Measurements from ENCODE around the gene MRPL28. TPM values are rescaled to one million over a fixed set of nuclear protein-coding genes. Genes with fewer than 3 reads are reported as not detected.

Gene MRPL28
- total and polyA plus RNA-seq, 2 donors (not counting 3 experiments of a cell fraction or from before 2014, with no cell fraction given), result 104 to 180 TPM

- FAIRE-seq (no peak), DNase-seq (ENCODE audit: low read depth, low spot score) (no peak)
- no peak overlapping the region for H2AFZ ChIP-seq (ENCODE audit: low read depth, low read length)
- H3K36me3 ChIP-seq (ENCODE audit: control insufficient read depth in 2 of 2, extremely low read depth in 1 of 2, insufficient read depth in 2 of 2, low read length in 2 of 2), result peaks cover 7 to 56% of the 10 kb centered on the region in 2 experiments
- no TSS peak for BruUV-seq (replicated peaks)
- H3K9me3 ChIP-seq (replicated peaks; ENCODE audit: control insufficient read depth, insufficient read depth, low read length), result no peaks in the 10 kb centered on the region
- peaks cover 8% of the 10 kb centered on the region for H3K4me1 ChIP-seq (ENCODE audit: control insufficient read depth, extremely low read depth, insufficient read depth, low read length)
- dilution Hi-C loops (cut with MboI; ENCODE audit: extremely low pct_ligation_motif_present, low sequenced_read_pairs), result no loop called here
- CTCF ChIA-PET, result no interaction called here
- no peaks in the 10 kb centered on the region for H3K9me1 ChIP-seq (replicated peaks; ENCODE audit: control insufficient read depth, extremely low read depth, insufficient read depth, low read length)
- no peak overlapping the region for H3K4me2 ChIP-seq (ENCODE audit: insufficient read depth, low read length)
- no peaks in the 10 kb centered on the region for H3K27me3 ChIP-seq (ENCODE audit: control insufficient read depth in 2 of 2, insufficient read depth in 2 of 2, low read length in 2 of 2)
- no peak overlapping the region for H3K27ac ChIP-seq (ENCODE audit: insufficient read depth, low read depth, low read length)
- no peaks in the 10 kb centered on the region for H4K20me1 ChIP-seq (replicated peaks; ENCODE audit: control insufficient read depth, extremely low read depth, insufficient read depth, low read length)
- no peak overlapping the region for H3K9ac ChIP-seq (replicated peaks; ENCODE audit: extremely low read depth, insufficient read depth, low read length)
- intact Hi-C loops (cut with micrococcal nuclease), result no loop called here
- no peak overlapping the region for H3K4me3 ChIP-seq (replicated peaks in 1 of 3; ENCODE audit: insufficient read depth in 1 of 3, low read depth in 1 of 3, low read length in 3 of 3)
- no peaks in the 10 kb centered on the region for H3K79me2 ChIP-seq (ENCODE audit: control insufficient read depth, insufficient read depth, low read length)
- POLR2A ChIA-PET, result no interaction called here
- no peak for TF ChIP-seq JUN (IDR thresholded peaks at IDR 0.05; ENCODE audit: borderline replicate concordance, insufficient read depth, insufficient read length, low read depth)
- no peak for TF ChIP-seq MYC (IDR thresholded peaks at IDR 0.05; ENCODE audit: low read depth, low read length)
- TF ChIP-seq EZH2 (IDR thresholded peaks at IDR 0.05; ENCODE audit: borderline replicate concordance, low read depth, low read length, severe bottlenecking), result no peak
- TF ChIP-seq MAX (IDR thresholded peaks at IDR 0.05; ENCODE audit: insufficient read depth, insufficient read length), result no peak
- no peak for TF ChIP-seq FOS (IDR thresholded peaks at IDR 0.05; ENCODE audit: borderline replicate concordance, insufficient read depth, low read length)
- no peak for TF ChIP-seq POLR2A (IDR thresholded peaks at IDR 0.05; ENCODE audit: low read depth, low read length)
- no peak for TF ChIP-seq CTCF (IDR thresholded peaks at IDR 0.05; ENCODE audit: extremely low read depth in 1 of 2, insufficient read depth in 1 of 2, low read depth in 1 of 2, low read length in 2 of 2)
- TF ChIP-seq GATA2 (IDR thresholded peaks at IDR 0.05; ENCODE audit: insufficient read depth, insufficient read length, low read depth, low read length), result no peak
- no peak for TF ChIP-seq POLR2AphosphoS5 (IDR thresholded peaks at IDR 0.05; ENCODE audit: insufficient read depth, low read depth, low read length)
These were observed 2.1 kb upstream of the MRPL28 start for GRCh38 chr16:372302-372983.

All from endothelial cell of umbilical vein (primary cell).